Body of pancreas (tissue), 4 donors: ENCODE data around the gene AMZ2.
"Not testable (repeated sequence)": the region's sequence is repeated elsewhere in the genome, so short reads cannot be mapped to it uniquely, and the experiment has no call there.

Source experiments
- POLR2A ChIP-seq, 3 donors: fragments of 450-650 bp; IDR thresholded peaks; one replicate each; pipeline ENCODE4 v1.6.1; 2016; ENCODE audit warnings: antibody characterized with exemption in 3 of 3, mild to moderate bottlenecking in 2 of 3
- TF ChIP-seq, protein P1 (sequence below), 7 experiments: fragments of 450-650 bp in 4 of 7; fragments of 200-600 bp in 3 of 7; sonication (generic) in 3 of 7; IDR thresholded peaks; one replicate each; pipeline ENCODE4 v1.5.1; 2016 to 2019; ENCODE audit warnings: antibody characterized with exemption in 7 of 7

DNA sequence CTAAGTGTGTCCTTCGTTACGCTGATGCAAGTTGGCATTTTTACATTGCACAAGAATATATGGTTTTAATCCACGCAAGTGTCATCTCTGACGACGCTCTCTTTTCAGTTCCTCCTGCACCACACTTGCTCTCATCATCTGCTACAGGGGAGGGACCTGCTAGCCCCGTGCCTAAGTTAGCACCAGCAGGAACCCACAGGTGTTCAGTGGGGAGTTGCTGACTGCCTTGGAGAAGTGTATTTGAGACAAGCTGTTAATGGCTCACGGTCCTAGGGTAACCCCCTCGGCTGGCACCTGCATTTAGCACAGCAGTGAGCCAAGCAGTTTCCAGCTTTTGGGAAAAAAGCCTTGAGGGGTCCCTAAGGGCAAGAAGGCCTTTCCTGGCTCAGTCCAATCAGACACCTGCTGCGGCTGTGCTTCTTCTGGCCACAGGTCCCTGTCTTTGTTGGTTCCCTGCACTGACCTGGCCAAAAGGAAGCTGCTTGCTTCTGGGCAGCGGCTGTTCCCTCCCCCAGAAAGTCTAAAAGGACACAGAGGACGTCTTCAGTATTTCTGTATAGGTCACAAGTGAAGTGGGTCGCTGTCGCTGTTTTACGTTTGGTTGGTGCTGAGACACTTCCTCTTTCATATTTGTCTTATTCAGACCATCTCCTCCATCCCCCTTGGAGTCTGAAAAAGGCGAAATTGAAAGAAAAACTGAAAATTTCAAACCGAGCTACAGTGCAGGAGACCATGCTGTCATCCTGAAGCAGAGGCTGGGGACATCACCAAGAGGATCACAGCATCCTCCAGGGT is 10.3 kb upstream of the AMZ2 start:
- TF ChIP-seq, protein P1, sequence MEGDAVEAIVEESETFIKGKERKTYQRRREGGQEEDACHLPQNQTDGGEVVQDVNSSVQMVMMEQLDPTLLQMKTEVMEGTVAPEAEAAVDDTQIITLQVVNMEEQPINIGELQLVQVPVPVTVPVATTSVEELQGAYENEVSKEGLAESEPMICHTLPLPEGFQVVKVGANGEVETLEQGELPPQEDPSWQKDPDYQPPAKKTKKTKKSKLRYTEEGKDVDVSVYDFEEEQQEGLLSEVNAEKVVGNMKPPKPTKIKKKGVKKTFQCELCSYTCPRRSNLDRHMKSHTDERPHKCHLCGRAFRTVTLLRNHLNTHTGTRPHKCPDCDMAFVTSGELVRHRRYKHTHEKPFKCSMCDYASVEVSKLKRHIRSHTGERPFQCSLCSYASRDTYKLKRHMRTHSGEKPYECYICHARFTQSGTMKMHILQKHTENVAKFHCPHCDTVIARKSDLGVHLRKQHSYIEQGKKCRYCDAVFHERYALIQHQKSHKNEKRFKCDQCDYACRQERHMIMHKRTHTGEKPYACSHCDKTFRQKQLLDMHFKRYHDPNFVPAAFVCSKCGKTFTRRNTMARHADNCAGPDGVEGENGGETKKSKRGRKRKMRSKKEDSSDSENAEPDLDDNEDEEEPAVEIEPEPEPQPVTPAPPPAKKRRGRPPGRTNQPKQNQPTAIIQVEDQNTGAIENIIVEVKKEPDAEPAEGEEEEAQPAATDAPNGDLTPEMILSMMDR (IDR thresholded peaks at IDR 0.05): not testable (repeated sequence)
- peak in 2 of 3 donors; percentile 4 to 52 for TF ChIP-seq POLR2A (IDR thresholded peaks at IDR 0.05)
